Measurements from ENCODE around the gene GCDH.

- TF ChIP-seq, protein P1, sequence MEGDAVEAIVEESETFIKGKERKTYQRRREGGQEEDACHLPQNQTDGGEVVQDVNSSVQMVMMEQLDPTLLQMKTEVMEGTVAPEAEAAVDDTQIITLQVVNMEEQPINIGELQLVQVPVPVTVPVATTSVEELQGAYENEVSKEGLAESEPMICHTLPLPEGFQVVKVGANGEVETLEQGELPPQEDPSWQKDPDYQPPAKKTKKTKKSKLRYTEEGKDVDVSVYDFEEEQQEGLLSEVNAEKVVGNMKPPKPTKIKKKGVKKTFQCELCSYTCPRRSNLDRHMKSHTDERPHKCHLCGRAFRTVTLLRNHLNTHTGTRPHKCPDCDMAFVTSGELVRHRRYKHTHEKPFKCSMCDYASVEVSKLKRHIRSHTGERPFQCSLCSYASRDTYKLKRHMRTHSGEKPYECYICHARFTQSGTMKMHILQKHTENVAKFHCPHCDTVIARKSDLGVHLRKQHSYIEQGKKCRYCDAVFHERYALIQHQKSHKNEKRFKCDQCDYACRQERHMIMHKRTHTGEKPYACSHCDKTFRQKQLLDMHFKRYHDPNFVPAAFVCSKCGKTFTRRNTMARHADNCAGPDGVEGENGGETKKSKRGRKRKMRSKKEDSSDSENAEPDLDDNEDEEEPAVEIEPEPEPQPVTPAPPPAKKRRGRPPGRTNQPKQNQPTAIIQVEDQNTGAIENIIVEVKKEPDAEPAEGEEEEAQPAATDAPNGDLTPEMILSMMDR (IDR thresholded peaks at IDR 0.05): no peak
- TF ChIP-seq POLR2A (IDR thresholded peaks at IDR 0.05): no peak
- no peak for TF ChIP-seq POLR2AphosphoS5 (IDR thresholded peaks at IDR 0.05)
These were observed 4.3 kb upstream of the GCDH start for GRCh38 chr19:12886651-12886968.
